Naive thymus-derived CD4-positive, alpha-beta T cell (primary cell): Measurements from ENCODE around the gene CTU1. TPM values are rescaled to one million over a fixed set of nuclear protein-coding genes. Genes with fewer than 3 reads are reported as not detected.
A peak's percentile ranks its signal among the peaks of the same experiment; 100 is the strongest.

ENCODE experiments used
- ATAC-seq: fragments of 150-1000 bp; cut with Tn5 transposase; 2 replicates; pipeline ENCODE4 v1.10.0; 2021; ENCODE audit warnings: mild to moderate bottlenecking, moderate library complexity
- CTCF ChIA-PET: fragments of 350-600 bp; sonication (Branson Sonifier 250); formaldehyde crosslinking; loops from one replicate; lab custom pipeline; 2021; ENCODE audit warnings: antibody characterized with exemption; lab: Charles Lee
- POLR2A ChIA-PET: fragments of 350-600 bp; sonication (Branson Sonifier 250); formaldehyde crosslinking; loops from one replicate; lab custom pipeline; 2021; ENCODE audit warnings: antibody characterized with exemption, inconsistent platforms; lab: Charles Lee
- DNase-seq, 9 donors: peaks; one replicate each; pipeline versions ENCODE4 v3.0.0 to v3.0.0-alpha.2; 2020 to 2022; ENCODE audit warnings: mixed read lengths in 1 of 9
- H3K27ac ChIP-seq: one replicate; pipeline ENCODE4 v1.7.0; 2013; ENCODE audit warnings: mild to moderate bottlenecking, low read depth, low read length, moderate library complexity
- H3K27me3 ChIP-seq, 2 donors: one replicate each; pipeline ENCODE4 v1.7.0; 2013; ENCODE audit warnings: low read length in 2 of 2, mild to moderate bottlenecking in 2 of 2, moderate library complexity in 2 of 2; ENCODE audit not compliant: control insufficient read depth in 2 of 2, insufficient read depth in 2 of 2
- H3K36me3 ChIP-seq, 3 experiments: 1 replicate in 2 of 3; 2 replicates in 1 of 3; pipeline ENCODE4 v1.7.0; 2013; ENCODE audit warnings: low read length in 3 of 3, mild to moderate bottlenecking in 3 of 3, moderate library complexity in 1 of 3; ENCODE audit not compliant: insufficient read depth in 3 of 3, control insufficient read depth in 2 of 3
- H3K4me1 ChIP-seq, 2 donors: one replicate each; pipeline ENCODE4 v1.7.0; 2013; ENCODE audit warnings: low read length in 2 of 2, mild to moderate bottlenecking in 2 of 2, moderate library complexity in 1 of 2; ENCODE audit not compliant: control insufficient read depth in 2 of 2, insufficient read depth in 2 of 2
- H3K4me3 ChIP-seq: 2 replicates; pipeline ENCODE4 v1.7.0; 2013; ENCODE audit warnings: mild to moderate bottlenecking, low read length
- H3K9me3 ChIP-seq, 3 experiments: 1 replicate in 2 of 3; 2 replicates in 1 of 3; pipeline ENCODE4 v1.7.0; 2013; ENCODE audit warnings: low read length in 3 of 3; ENCODE audit not compliant: control insufficient read depth in 2 of 3
- H3K27ac Mint-ChIP-seq, 9 donors: one replicate each; pipeline ENCODE4 v1.8.0; 2020 to 2022; ENCODE audit warnings: mixed read lengths in 9 of 9, mild to moderate bottlenecking in 8 of 9, moderate library complexity in 5 of 9, inconsistent platforms in 2 of 9
- H3K27me3 Mint-ChIP-seq, 5 donors: one replicate each; pipeline ENCODE4 v1.8.0; 2021 to 2022; ENCODE audit warnings: mixed read lengths in 5 of 5, mild to moderate bottlenecking in 1 of 5
- H3K36me3 Mint-ChIP-seq, 5 donors: one replicate each; pipeline ENCODE4 v1.8.0; 2020 to 2022; ENCODE audit warnings: mixed read lengths in 5 of 5, mild to moderate bottlenecking in 3 of 5, inconsistent platforms in 1 of 5
- H3K4me1 Mint-ChIP-seq, 7 donors: one replicate each; pipeline ENCODE4 v1.8.0; 2020 to 2022; ENCODE audit warnings: mixed read lengths in 7 of 7, mild to moderate bottlenecking in 3 of 7, inconsistent platforms in 1 of 7
- H3K4me3 Mint-ChIP-seq, 10 donors: one replicate each; pipeline ENCODE4 v1.8.0; 2020 to 2022; ENCODE audit warnings: mild to moderate bottlenecking in 10 of 10, mixed read lengths in 10 of 10, moderate library complexity in 6 of 10, inconsistent platforms in 2 of 10
- H3K9me3 Mint-ChIP-seq, 11 donors: one replicate each; pipeline ENCODE4 v1.8.0; 2020 to 2022; ENCODE audit warnings: mixed read lengths in 11 of 11, mild to moderate bottlenecking in 4 of 11, inconsistent platforms in 1 of 11, moderate library complexity in 1 of 11
- intact Hi-C, 2 donors: fragments of 100-400 bp; cut with micrococcal nuclease; formaldehyde crosslinking; loops; one replicate each; pipeline ENCODE4 v1.15.1; 2023
- polyA plus RNA-seq, 2 donors: library from polyadenylated mRNA; unstranded; fragments of 300-500 nt; fragmentation: Illumina TruSeq; gene quantifications; one replicate each; pipeline ENCODE4 v1.2.3, GENCODE V29; 2021
- total RNA-seq, 6 experiments: library from RNA in 5 of 6; stranded (reverse) in 5 of 6; gene quantifications; 1 replicate in 5 of 6; 2 replicates in 1 of 6; pipeline ENCODE4 v1.2.3 and lab custom pipeline; 2021 to 2026

CTU1 gene
- total RNA-seq (10 to 100 TPM in 3 of 5 experiments, 1 to 10 TPM in 2; 3.3 to 11.8 (median 10.5) TPM), polyA plus RNA-seq (1 to 10 TPM; 3.0 to 6.3 TPM), total RNA-seq (lab: John Stamatoyannopoulos, UW) (3.4 reads per million, percentile 18 among the genes with 10 or more reads in this experiment)

DNA sequence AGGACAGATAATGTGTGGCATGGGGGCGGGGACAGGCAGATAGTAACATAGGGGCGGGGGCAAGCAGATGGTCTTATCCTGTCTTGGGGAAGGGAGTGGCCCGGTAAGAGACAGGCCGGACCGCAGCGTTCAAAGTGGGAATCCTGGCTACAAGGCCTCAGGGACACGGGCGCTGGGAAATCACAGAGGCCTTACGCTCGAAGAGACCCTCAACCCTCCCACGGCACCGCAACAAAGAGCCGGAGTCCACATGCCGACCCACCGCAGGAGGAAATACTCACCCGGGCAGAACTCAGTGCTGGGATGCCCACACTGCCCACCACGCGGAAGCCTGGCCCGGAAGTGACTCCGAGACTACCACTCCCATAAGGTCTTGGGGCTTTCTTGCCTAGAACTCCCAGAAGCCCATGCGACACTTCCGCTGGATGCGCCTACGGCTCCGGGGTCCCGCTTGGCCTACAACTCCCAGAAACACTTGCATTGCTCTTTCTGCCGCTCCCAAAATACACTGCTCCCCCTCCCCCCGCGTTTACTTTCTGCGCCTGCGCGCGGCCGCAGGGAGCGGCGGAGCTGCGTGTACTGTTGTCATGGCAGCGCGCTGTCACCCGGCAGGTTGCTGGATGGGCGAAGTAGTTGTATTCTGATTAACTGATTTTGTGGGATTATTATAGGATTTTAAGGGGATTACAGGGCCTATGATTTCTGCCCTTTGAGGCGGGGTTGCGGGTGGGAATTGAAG, at the start of gene CTU1:
Gene CTU1, minus strand, starts transcription at position 344 of the 739 bp plus-strand sequence. CDS start 3,840 bp downstream, outside the sequence.
- ATAC-seq (peak; percentile 99), DNase-seq (peak; percentile 93 to 99 (median 98))
- Histone ChIP-seq H3K4me3 (peak within 1 kb of the TSS; percentile 92), H3K27ac (peak within 1 kb of the TSS; percentile 77), H3K4me1 (peaks cover 13% of the 10 kb centered on the region in 2 donors), H3K9me3 (no peaks in the 10 kb centered on the region), H3K36me3 (peaks cover 0 to 19% (median 6%) of the 10 kb centered on the region in 3 experiments), H3K27me3 (no peaks in the 10 kb centered on the region)
- Mint-ChIP-seq H3K4me3 (peak within 1 kb of the TSS; percentile 90 to 100 (median 98)), H3K27me3 (no peaks in the 10 kb centered on the region), H3K4me1 (peaks cover 28 to 48% (median 42%) of the 10 kb centered on the region in 7 donors), H3K9me3 (peaks cover 0 to 4% (median 0%) of the 10 kb centered on the region in 11 donors), H3K36me3 (peaks cover 0 to 18% (median 7%) of the 10 kb centered on the region in 5 donors), H3K27ac (peak within 1 kb of the TSS; percentile 92 to 99 (median 97))
- ChIA-PET POLR2A (no interaction called here), CTCF (interaction anchor here (0.8 kb wide), 2 partner anchors 10 to 49 kb away, joined by 3 to 4 read pairs; no protein-coding TSS in a partner anchor)
- intact Hi-C loops = loop anchor here (1.0 to 10.0 kb wide), 18 partner anchors 11 to 1341 kb away; partner anchors contain the start of genes VRK3 (in 2 of the 2), AKT1S1 (in 1 of the 2), AP2A1 (in 1 of the 2) and KCNC3 (in 1 of the 2)

GRCh38 chr19:51157265-51157664, 49.1 kb upstream of the CTU1 start:
- intact Hi-C loops = no loop called here
- no peak overlapping the region for H3K27ac ChIP-seq
- no peak for ATAC-seq
- H3K4me3 Mint-ChIP-seq = no peak overlapping the region
- no peak overlapping the region for H3K4me3 ChIP-seq
- no peaks in the 10 kb centered on the region for H3K9me3 ChIP-seq
- no peaks in the 10 kb centered on the region for H3K27me3 ChIP-seq
- H3K27ac Mint-ChIP-seq = no peak overlapping the region
- DNase-seq = no peak
- peaks cover 0 to 16% (median 12%) of the 10 kb centered on the region in 7 donors for H3K4me1 Mint-ChIP-seq
- ChIA-PET POLR2A (interaction anchor here (0.6 to 1.3 kb wide), 2 partner anchors 34 to 48 kb away, joined by 3 to 5 read pairs; no protein-coding TSS in a partner anchor), CTCF (interaction anchor here (0.8 to 2.0 kb wide), 6 partner anchors 22 to 61 kb away, joined by 3 to 7 read pairs (median 4); no protein-coding TSS in a partner anchor)
- H3K36me3 Mint-ChIP-seq = no peaks in the 10 kb centered on the region
- H3K36me3 ChIP-seq = no peaks in the 10 kb centered on the region
- peaks cover 0 to 4% of the 10 kb centered on the region in 2 donors for H3K4me1 ChIP-seq
- H3K9me3 Mint-ChIP-seq = peaks cover 0 to 6% (median 0%) of the 10 kb centered on the region in 11 donors
- peaks cover 0 to 24% (median 0%) of the 10 kb centered on the region in 5 donors for H3K27me3 Mint-ChIP-seq

- Histone ChIP-seq H3K27ac (no peak overlapping the region), H3K4me1 (peaks cover 0 to 4% of the 10 kb centered on the region in 2 donors), H3K4me3 (no peak overlapping the region), H3K36me3 (no peaks in the 10 kb centered on the region), H3K9me3 (no peaks in the 10 kb centered on the region), H3K27me3 (no peaks in the 10 kb centered on the region)
- no peak overlapping the region for H3K4me3 Mint-ChIP-seq
- ChIA-PET CTCF (interaction anchor here (0.8 to 2.0 kb wide), 6 partner anchors 13 to 60 kb away, joined by 3 to 7 read pairs (median 4); no protein-coding TSS in a partner anchor), POLR2A (interaction anchor here (1.3 kb wide), 1 partner anchor 47 kb away, joined by 5 read pairs; no protein-coding TSS in a partner anchor)
- peaks cover 0 to 25% (median 0%) of the 10 kb centered on the region in 5 donors for H3K27me3 Mint-ChIP-seq
- peaks cover 0 to 6% (median 0%) of the 10 kb centered on the region in 11 donors for H3K9me3 Mint-ChIP-seq
- H3K27ac Mint-ChIP-seq = no peak overlapping the region
- DNase-seq = no peak
- intact Hi-C loops = no loop called here
- H3K36me3 Mint-ChIP-seq = no peaks in the 10 kb centered on the region
- peaks cover 0 to 16% (median 12%) of the 10 kb centered on the region in 7 donors for H3K4me1 Mint-ChIP-seq
- ATAC-seq = no peak
Measured at GRCh38 chr19:51156710-51157109, 48.5 kb upstream of the CTU1 start.

- Mint-ChIP-seq H3K27ac (peak overlapping the region in 1 of 9 donors; percentile 46), H3K27me3 (peaks cover 0 to 41% (median 0%) of the 10 kb centered on the region in 5 donors), H3K4me1 (peaks cover 0 to 34% (median 8%) of the 10 kb centered on the region in 7 donors), H3K36me3 (no peaks in the 10 kb centered on the region), H3K9me3 (peaks cover 0 to 7% (median 0%) of the 10 kb centered on the region in 11 donors), H3K4me3 (no peak overlapping the region)
- H3K36me3 ChIP-seq = no peaks in the 10 kb centered on the region
- ATAC-seq (no peak), DNase-seq (no peak)
- H3K9me3 ChIP-seq = no peaks in the 10 kb centered on the region
- no peak overlapping the region for H3K4me3 ChIP-seq
- H3K4me1 ChIP-seq = no peaks in the 10 kb centered on the region
- POLR2A ChIA-PET = interaction anchor here (1.1 kb wide), 1 partner anchor 23 kb away, joined by 3 read pairs; no protein-coding TSS in a partner anchor
- intact Hi-C loops = no loop called here
- H3K27ac ChIP-seq = no peak overlapping the region
- CTCF ChIA-PET = no interaction called here
- no peaks in the 10 kb centered on the region for H3K27me3 ChIP-seq
Measured at GRCh38 chr19:51150627-51151026, 42.4 kb upstream of the CTU1 start.

DNA sequence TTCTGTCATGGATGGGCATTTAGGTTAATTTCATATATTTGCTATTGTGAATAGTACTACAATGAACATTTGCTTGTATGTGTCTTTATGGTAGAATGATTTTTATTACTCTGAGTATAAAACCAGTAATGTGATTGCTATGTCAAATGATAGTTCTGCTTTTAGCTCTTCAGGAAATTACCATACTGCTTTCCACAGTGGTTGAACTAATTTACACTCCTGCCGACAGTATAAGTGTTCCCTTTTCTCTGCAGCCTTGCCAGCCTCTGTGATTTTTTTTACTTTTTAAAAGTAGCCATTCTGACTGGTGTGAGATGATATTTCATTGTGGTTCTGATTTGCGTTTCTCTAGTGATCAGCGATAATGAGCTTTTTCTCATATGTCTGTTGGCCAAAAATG, 40.4 kb upstream of the CTU1 start:
- Mint-ChIP-seq H3K27ac (peak overlapping the region in 2 of 9 donors; percentile 42 to 46), H3K36me3 (no peaks in the 10 kb centered on the region), H3K27me3 (peaks cover 0 to 39% (median 0%) of the 10 kb centered on the region in 5 donors), H3K9me3 (peaks cover 0 to 7% (median 0%) of the 10 kb centered on the region in 11 donors), H3K4me3 (no peak overlapping the region), H3K4me1 (peaks cover 0 to 36% (median 8%) of the 10 kb centered on the region in 7 donors)
- no peaks in the 10 kb centered on the region for H3K27me3 ChIP-seq
- POLR2A ChIA-PET = interaction anchor here (1.0 to 1.1 kb wide), 2 partner anchors 9 to 11 kb away, joined by 3 to 4 read pairs; no protein-coding TSS in a partner anchor
- no peaks in the 10 kb centered on the region for H3K9me3 ChIP-seq
- CTCF ChIA-PET = interaction anchor here (0.9 to 1.5 kb wide), 3 partner anchors 16 to 52 kb away, joined by 3 read pairs; no protein-coding TSS in a partner anchor
- H3K4me1 ChIP-seq = no peaks in the 10 kb centered on the region
- H3K4me3 ChIP-seq = no peak overlapping the region
- no peaks in the 10 kb centered on the region for H3K36me3 ChIP-seq
- no peak overlapping the region for H3K27ac ChIP-seq
- peak; percentile 37 for ATAC-seq
- DNase-seq = no peak
- intact Hi-C loops = no loop called here

DNA sequence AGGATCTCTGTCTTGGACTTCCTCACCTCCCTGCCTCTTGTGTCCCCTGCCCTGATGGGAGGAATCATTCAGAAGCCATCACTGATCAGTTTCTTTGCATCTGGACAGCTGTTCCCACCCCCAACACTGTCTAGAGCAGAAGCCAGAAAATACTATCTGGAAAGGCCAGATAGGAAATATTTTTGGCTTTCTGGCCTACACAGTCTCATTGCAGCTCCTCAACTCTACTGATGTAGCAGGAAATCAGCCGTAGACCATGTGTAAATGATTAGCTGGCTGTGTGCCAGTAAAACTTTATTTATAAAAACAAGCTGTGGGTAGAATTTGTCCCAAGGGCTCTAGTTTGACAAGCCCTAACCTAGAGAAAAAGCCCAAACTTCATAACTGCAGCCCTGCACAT, 39.5 kb upstream of the CTU1 start:
- ChIA-PET CTCF (interaction anchor here (0.6 to 0.9 kb wide), 2 partner anchors 51 to 52 kb away, joined by 3 to 4 read pairs; no protein-coding TSS in a partner anchor), POLR2A (interaction anchor here (1.0 to 1.1 kb wide), 2 partner anchors 10 to 20 kb away, joined by 3 to 4 read pairs; no protein-coding TSS in a partner anchor)
- Histone ChIP-seq H3K4me3 (no peak overlapping the region), H3K36me3 (no peaks in the 10 kb centered on the region), H3K27me3 (no peaks in the 10 kb centered on the region), H3K4me1 (no peaks in the 10 kb centered on the region), H3K27ac (no peak overlapping the region), H3K9me3 (no peaks in the 10 kb centered on the region)
- Mint-ChIP-seq H3K4me1 (peaks cover 0 to 36% (median 8%) of the 10 kb centered on the region in 7 donors), H3K27ac (peak overlapping the region in 3 of 9 donors; percentile 39 to 77 (median 46)), H3K4me3 (no peak overlapping the region), H3K27me3 (peaks cover 0 to 35% (median 0%) of the 10 kb centered on the region in 5 donors), H3K36me3 (no peaks in the 10 kb centered on the region), H3K9me3 (peaks cover 0 to 7% (median 0%) of the 10 kb centered on the region in 11 donors)
- intact Hi-C loops = no loop called here
- ATAC-seq (no peak), DNase-seq (no peak)
